Mesenchymal stem cell (in vitro differentiated cells and primary cell): ENCODE data around the gene BTG1.
A peak's percentile ranks its signal among the peaks of the same experiment; 100 is the strongest.

Experiments
- DNase-seq: peaks from one replicate; pipeline ENCODE4 v3.0.0-alpha.2; 2013
- H2AFZ ChIP-seq: one replicate; pipeline ENCODE4 v1.6.1; 2013; ENCODE audit warnings: low read depth, mild to moderate bottlenecking, control low read depth, inconsistent platforms, low read length, moderate library complexity
- H2AK5ac ChIP-seq: 2 replicates; pipeline ENCODE4 v1.6.1; 2013; ENCODE audit warnings: low read length, moderate library complexity, mild to moderate bottlenecking, inconsistent platforms; ENCODE audit not compliant: severe bottlenecking
- H2BK120ac ChIP-seq: one replicate; pipeline ENCODE4 v1.6.1; 2013; ENCODE audit warnings: low read depth, mild to moderate bottlenecking, inconsistent platforms, low read length, moderate library complexity
- H2BK12ac ChIP-seq, 2 experiments: one replicate each; pipeline ENCODE4 v1.6.1; 2013; ENCODE audit warnings: inconsistent platforms in 2 of 2, low read length in 2 of 2, mild to moderate bottlenecking in 2 of 2, moderate library complexity in 2 of 2, control low read depth in 1 of 2
- H2BK15ac ChIP-seq: one replicate; pipeline ENCODE4 v1.6.1; 2013; ENCODE audit warnings: mild to moderate bottlenecking, low read depth, inconsistent platforms; ENCODE audit not compliant: poor library complexity, severe bottlenecking
- H2BK5ac ChIP-seq: 2 replicates; pipeline ENCODE4 v1.6.1; 2013; ENCODE audit warnings: low read depth, mild to moderate bottlenecking, low read length, control low read depth, inconsistent platforms; ENCODE audit not compliant: poor library complexity, severe bottlenecking
- H3K14ac ChIP-seq, 2 experiments: one replicate each; pipeline ENCODE4 v1.6.1; 2013; ENCODE audit warnings: inconsistent platforms in 2 of 2, low read length in 2 of 2, control low read depth in 1 of 2, mild to moderate bottlenecking in 1 of 2, moderate library complexity in 1 of 2
- H3K18ac ChIP-seq, 2 experiments: one replicate each; pipeline ENCODE4 v1.6.1; 2013; ENCODE audit warnings: inconsistent platforms in 2 of 2, low read length in 2 of 2, control low read depth in 1 of 2, low read depth in 1 of 2, mild to moderate bottlenecking in 1 of 2
- H3K23ac ChIP-seq, 2 experiments: one replicate each; pipeline ENCODE4 v1.6.1; 2013; ENCODE audit warnings: inconsistent platforms in 2 of 2, low read length in 2 of 2, mild to moderate bottlenecking in 2 of 2, moderate library complexity in 2 of 2, control low read depth in 1 of 2
- H3K27ac ChIP-seq: 2 replicates; pipeline ENCODE4 v1.5.1; 2013; ENCODE audit warnings: mild to moderate bottlenecking, moderate library complexity, low read length, control low read depth, inconsistent platforms; ENCODE audit not compliant: poor library complexity, severe bottlenecking
- H3K27me3 ChIP-seq, 2 experiments: 2 replicates each; pipeline versions ENCODE4 v1.6.1 to v1.7.0; 2013; ENCODE audit warnings: low read length in 2 of 2, mild to moderate bottlenecking in 2 of 2, moderate library complexity in 2 of 2, control low read depth in 1 of 2, inconsistent platforms in 1 of 2; ENCODE audit not compliant: control insufficient read depth in 1 of 2, insufficient read depth in 1 of 2
- H3K36me3 ChIP-seq, 2 experiments: 2 replicates each; pipeline versions ENCODE4 v1.6.1 to v1.7.0; 2013; ENCODE audit warnings: low read length in 2 of 2, control low read depth in 1 of 2, inconsistent platforms in 1 of 2, low read depth in 1 of 2, mild to moderate bottlenecking in 1 of 2; ENCODE audit not compliant: insufficient read depth in 2 of 2, control insufficient read depth in 1 of 2
- H3K4ac ChIP-seq, 2 experiments: one replicate each; pipeline ENCODE4 v1.6.1; 2013; ENCODE audit warnings: inconsistent platforms in 2 of 2, low read length in 2 of 2, mild to moderate bottlenecking in 2 of 2, moderate library complexity in 2 of 2, control low read depth in 1 of 2, low read depth in 1 of 2
- H3K4me1 ChIP-seq: 2 replicates; pipeline ENCODE4 v1.6.1; 2013; ENCODE audit warnings: low read depth, low read length, control low read depth; ENCODE audit not compliant: control insufficient read depth, insufficient read depth
- H3K4me2 ChIP-seq: 2 replicates; pipeline ENCODE4 v1.6.1; 2013; ENCODE audit warnings: low read length, mild to moderate bottlenecking, inconsistent platforms; ENCODE audit not compliant: poor library complexity, severe bottlenecking
- H3K4me3 ChIP-seq, 2 experiments: 2 replicates each; pipeline versions ENCODE4 v1.5.1 to v1.7.0; 2013; ENCODE audit warnings: low read length in 2 of 2, mild to moderate bottlenecking in 2 of 2, control low read depth in 1 of 2, low read depth in 1 of 2; ENCODE audit not compliant: insufficient read depth in 1 of 2
- H3K79me1 ChIP-seq: replicated peaks from 2 replicates; pipeline ENCODE4 v1.6.1; 2013; ENCODE audit warnings: mild to moderate bottlenecking, control low read depth, low read length, inconsistent platforms; ENCODE audit not compliant: poor library complexity, severe bottlenecking
- H3K9ac ChIP-seq: 2 replicates; pipeline ENCODE4 v1.7.0; 2013; ENCODE audit warnings: mild to moderate bottlenecking, low read length, moderate library complexity
- H3K9me3 ChIP-seq: 2 replicates; pipeline ENCODE4 v1.7.0; 2013; ENCODE audit warnings: mild to moderate bottlenecking, low read length; ENCODE audit not compliant: control insufficient read depth
- H4K8ac ChIP-seq: one replicate; pipeline ENCODE4 v1.6.1; 2013; ENCODE audit warnings: inconsistent platforms, mild to moderate bottlenecking, low read length, moderate library complexity
- H4K91ac ChIP-seq: one replicate; pipeline ENCODE4 v1.6.1; 2013; ENCODE audit warnings: mild to moderate bottlenecking, low read length, inconsistent platforms
- WGBS: methylation state at CpG from one replicate; pipeline ENCODE4 v1.1.7; 2013; ENCODE audit warnings: mixed read lengths; 5-methylcytosine and 5-hydroxymethylcytosine counted together

BTG1 gene

DNA sequence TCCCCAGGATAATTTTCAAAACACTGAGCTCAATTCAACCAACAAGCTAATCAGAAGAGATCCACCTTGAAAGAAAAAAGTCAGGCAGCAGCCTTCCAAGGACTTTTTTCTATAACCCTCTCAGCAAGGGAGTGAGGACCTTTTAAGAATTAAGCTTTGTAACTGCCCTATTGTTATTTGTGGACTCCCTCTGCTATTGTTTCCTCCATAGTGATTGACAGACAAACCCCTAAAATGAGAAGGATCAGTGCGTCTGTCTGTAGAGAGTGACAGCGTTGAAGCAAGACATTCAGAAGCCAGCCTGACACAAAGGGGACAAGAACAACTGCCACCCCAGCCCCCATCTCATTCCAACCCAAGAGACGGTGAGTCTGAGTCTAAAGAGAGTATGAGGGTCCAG, 30.3 kb upstream of the BTG1 start:
- no peak overlapping the region for H3K23ac ChIP-seq
- H3K14ac ChIP-seq = no peak overlapping the region
- no peak overlapping the region for H4K91ac ChIP-seq
- H3K27me3 ChIP-seq = no peaks in the 10 kb centered on the region
- H2BK120ac ChIP-seq = no peak overlapping the region
- H2BK15ac ChIP-seq = no peak overlapping the region
- H2BK12ac ChIP-seq = no peak overlapping the region
- no peaks in the 10 kb centered on the region for H3K4me1 ChIP-seq
- no peak overlapping the region for H3K4me2 ChIP-seq
- H2AK5ac ChIP-seq = no peak overlapping the region
- no peak overlapping the region for H2BK5ac ChIP-seq
- no peak overlapping the region for H3K4me3 ChIP-seq
- H3K9ac ChIP-seq = no peak overlapping the region
- H4K8ac ChIP-seq = no peak overlapping the region
- no peaks in the 10 kb centered on the region for H3K36me3 ChIP-seq
- no peak overlapping the region for H2AFZ ChIP-seq
- no peaks in the 10 kb centered on the region for H3K79me1 ChIP-seq
- WGBS = 85% methylated on average over 2 of the region's 3 CpGs
- H3K4ac ChIP-seq = no peak overlapping the region
- no peak overlapping the region for H3K27ac ChIP-seq
- DNase-seq = no peak
- H3K18ac ChIP-seq = no peak overlapping the region
- no peaks in the 10 kb centered on the region for H3K9me3 ChIP-seq

DNA sequence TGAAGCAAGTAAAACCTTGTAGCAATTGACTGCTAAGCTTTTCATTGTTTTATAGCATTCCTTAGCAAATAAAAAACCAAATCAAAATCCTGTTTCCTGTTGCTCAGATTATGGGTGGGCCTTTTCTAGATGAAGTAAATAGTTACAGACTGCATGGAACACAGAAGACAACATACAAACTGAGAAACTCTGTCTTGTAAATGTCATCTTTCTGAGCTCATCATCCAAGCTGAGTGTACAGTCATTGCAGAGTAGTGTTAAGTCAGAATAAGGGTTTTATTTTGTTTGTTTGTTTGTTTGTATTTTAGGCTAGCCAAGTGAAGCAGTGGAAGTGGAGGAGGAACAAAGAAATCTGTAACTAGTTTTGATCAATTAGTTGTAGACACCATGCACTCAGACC, 24.4 kb upstream of the BTG1 start:
- H2AFZ ChIP-seq = no peak overlapping the region
- no peaks in the 10 kb centered on the region for H3K4me1 ChIP-seq
- no peak overlapping the region for H2BK12ac ChIP-seq
- no peaks in the 10 kb centered on the region for H3K36me3 ChIP-seq
- H3K4me2 ChIP-seq = no peak overlapping the region
- no peaks in the 10 kb centered on the region for H3K9me3 ChIP-seq
- H3K27ac ChIP-seq = no peak overlapping the region
- no peak overlapping the region for H2AK5ac ChIP-seq
- H2BK120ac ChIP-seq = peak overlapping the region; percentile 5
- H3K79me1 ChIP-seq = no peaks in the 10 kb centered on the region
- no peak overlapping the region for H2BK15ac ChIP-seq
- H4K8ac ChIP-seq = no peak overlapping the region
- no peak overlapping the region for H3K23ac ChIP-seq
- no peak overlapping the region for H3K18ac ChIP-seq
- H3K4ac ChIP-seq = no peak overlapping the region
- no peak overlapping the region for H3K14ac ChIP-seq
- no peak for DNase-seq
- no peak overlapping the region for H3K9ac ChIP-seq
- H3K27me3 ChIP-seq = no peaks in the 10 kb centered on the region
- no peak overlapping the region for H4K91ac ChIP-seq
- H3K4me3 ChIP-seq = no peak overlapping the region
- H2BK5ac ChIP-seq = no peak overlapping the region

- no peak overlapping the region for H4K91ac ChIP-seq
- H3K4ac ChIP-seq = no peak overlapping the region
- no peaks in the 10 kb centered on the region for H3K79me1 ChIP-seq
- no peak overlapping the region for H2AFZ ChIP-seq
- DNase-seq = no peak
- H3K9me3 ChIP-seq = no peaks in the 10 kb centered on the region
- H2BK12ac ChIP-seq = no peak overlapping the region
- no peak overlapping the region for H3K23ac ChIP-seq
- no peaks in the 10 kb centered on the region for H3K27me3 ChIP-seq
- H3K18ac ChIP-seq = no peak overlapping the region
- H3K14ac ChIP-seq = no peak overlapping the region
- H2BK15ac ChIP-seq = no peak overlapping the region
- H3K4me1 ChIP-seq = no peaks in the 10 kb centered on the region
- no peak overlapping the region for H2BK120ac ChIP-seq
- no peak overlapping the region for H3K4me3 ChIP-seq
- H4K8ac ChIP-seq = no peak overlapping the region
- no peak overlapping the region for H2BK5ac ChIP-seq
- H3K27ac ChIP-seq = no peak overlapping the region
- no peaks in the 10 kb centered on the region for H3K36me3 ChIP-seq
- no peak overlapping the region for H3K4me2 ChIP-seq
- no peak overlapping the region for H2AK5ac ChIP-seq
- no peak overlapping the region for H3K9ac ChIP-seq
- 97% methylated on average over 2 of the region's 2 CpGs for WGBS
Measured at GRCh38 chr12:92167075-92167474, 21.4 kb upstream of the BTG1 start.

DNA sequence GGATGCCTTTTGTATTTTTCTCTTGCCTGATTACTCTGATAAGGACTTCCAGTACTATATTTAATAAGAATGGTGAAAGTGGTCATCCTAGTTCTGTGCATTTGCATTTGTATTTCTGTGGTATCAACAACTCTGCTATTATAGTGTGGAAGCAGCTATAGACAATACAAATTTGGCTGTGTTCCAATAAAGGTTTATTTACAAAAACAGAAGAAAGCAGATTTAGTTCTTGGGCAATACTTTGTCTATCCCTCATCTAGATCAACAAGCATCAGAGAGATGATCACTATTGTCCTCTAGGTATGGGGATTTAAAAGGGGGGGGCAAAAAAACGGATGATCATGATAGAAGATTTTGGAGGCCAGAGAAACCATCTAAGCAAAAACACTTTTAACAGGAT, 19.1 kb upstream of the BTG1 start:
- H4K91ac ChIP-seq = no peak overlapping the region
- H2BK15ac ChIP-seq = no peak overlapping the region
- no peak overlapping the region for H3K23ac ChIP-seq
- no CpG with 5 or more reads among the region's 1 CpG for WGBS
- H2BK12ac ChIP-seq = no peak overlapping the region
- no peak overlapping the region for H3K14ac ChIP-seq
- H3K9me3 ChIP-seq = no peaks in the 10 kb centered on the region
- no peak overlapping the region for H4K8ac ChIP-seq
- no peak overlapping the region for H2AK5ac ChIP-seq
- no peak overlapping the region for H3K18ac ChIP-seq
- H3K79me1 ChIP-seq = no peaks in the 10 kb centered on the region
- H3K4me2 ChIP-seq = no peak overlapping the region
- H3K9ac ChIP-seq = no peak overlapping the region
- no peaks in the 10 kb centered on the region for H3K27me3 ChIP-seq
- no peak overlapping the region for H2BK120ac ChIP-seq
- no peak overlapping the region for H3K27ac ChIP-seq
- no peak for DNase-seq
- no peak overlapping the region for H2AFZ ChIP-seq
- H2BK5ac ChIP-seq = no peak overlapping the region
- no peak overlapping the region for H3K4me3 ChIP-seq
- no peak overlapping the region for H3K4ac ChIP-seq
- H3K4me1 ChIP-seq = no peaks in the 10 kb centered on the region
- no peaks in the 10 kb centered on the region for H3K36me3 ChIP-seq
